SK-N-SH (cell line): ENCODE results near the gene HUS1. TPM values are rescaled to one million over a fixed set of nuclear protein-coding genes. Genes with fewer than 3 reads are reported as not detected.

Experiments
- CTCF ChIA-PET: fragments of 300-600, 350-600 bp; formaldehyde crosslinking; extraction: SDS; loops from one replicate; lab custom pipeline; 2021; lab: Yijun Ruan, JAX
- POLR2A ChIA-PET: fragments of 350-600 bp; sonication (Branson Sonifier 250); formaldehyde crosslinking; extraction: SDS; loops from one replicate; lab custom pipeline; 2020; ENCODE audit warnings: antibody characterized with exemption, inconsistent platforms; lab: Yijun Ruan, JAX
- DNase-seq: peaks from one replicate; pipeline ENCODE4 v3.0.0; 2012
- H2AFZ ChIP-seq: fragments of 200-600 bp; sonication (generic); 2 replicates; pipeline ENCODE4 v1.8.1; 2016; ENCODE audit warnings: antibody characterized with exemption, mild to moderate bottlenecking, low read depth
- H3F3A ChIP-seq: fragments of 200-600 bp; sonication (generic); replicated peaks from 2 replicates; pipeline ENCODE3; 2016; ENCODE audit warnings: antibody characterized with exemption, mild to moderate bottlenecking; ENCODE audit not compliant: insufficient read depth
- H3K27ac ChIP-seq, 2 experiments: fragments of 200-500 bp in 1 of 2; fragments of 200-600 bp in 1 of 2; sonication (Bioruptor generic) in 1 of 2; sonication (generic), shearing (Covaris generic) in 1 of 2; 2 replicates each; pipeline versions ENCODE4 v1.5.1 to v1.6.1; 2014 to 2016; ENCODE audit warnings: low read depth in 2 of 2, inconsistent platforms in 1 of 2, low read length in 1 of 2, mild to moderate bottlenecking in 1 of 2, mixed read lengths in 1 of 2
- H3K27me3 ChIP-seq: fragments of 200-600 bp; sonication (generic), shearing (Covaris generic); 2 replicates; pipeline ENCODE4 v1.6.1; 2016; ENCODE audit warnings: mixed run types; ENCODE audit not compliant: insufficient read depth
- H3K36me3 ChIP-seq, 2 experiments: fragments of 200-500 bp in 1 of 2; fragments of 200-600 bp in 1 of 2; sonication (Bioruptor generic) in 1 of 2; sonication (generic) in 1 of 2; replicated peaks in 1 of 2; 2 replicates each; pipeline versions ENCODE3 to v1.5.1; 2014 to 2016; ENCODE audit warnings: low read length in 1 of 2, mild to moderate bottlenecking in 1 of 2; ENCODE audit not compliant: insufficient read depth in 2 of 2, control insufficient read depth in 1 of 2
- H3K4me1 ChIP-seq, 2 experiments: fragments of 200-500 bp in 1 of 2; fragments of 200-600 bp in 1 of 2; sonication (Bioruptor generic) in 1 of 2; sonication (generic), shearing (Covaris generic) in 1 of 2; 2 replicates each; pipeline versions ENCODE4 v1.5.1 to v1.6.1; 2014 to 2016; ENCODE audit warnings: low read depth in 1 of 2, low read length in 1 of 2, mixed run types in 1 of 2; ENCODE audit not compliant: insufficient read depth in 2 of 2, control insufficient read depth in 1 of 2
- H3K4me2 ChIP-seq: fragments of 200-600 bp; sonication (generic), shearing (Covaris generic); 2 replicates; pipeline ENCODE4 v1.6.1; 2017; ENCODE audit warnings: mixed run types
- H3K4me3 ChIP-seq, 2 experiments: fragments of 200-500 bp in 1 of 2; fragments of 200-600 bp in 1 of 2; sonication (Bioruptor generic) in 1 of 2; sonication (generic), shearing (Covaris generic) in 1 of 2; 2 replicates each; pipeline versions ENCODE4 v1.5.1 to v1.8.1; 2014 to 2016; ENCODE audit warnings: low read depth in 2 of 2, inconsistent platforms in 1 of 2, low read length in 1 of 2, mild to moderate bottlenecking in 1 of 2, mixed read lengths in 1 of 2, moderate library complexity in 1 of 2
- H3K79me2 ChIP-seq: fragments of 200-600 bp; sonication (generic); 2 replicates; pipeline ENCODE4 v1.8.1; 2017; ENCODE audit warnings: mild to moderate bottlenecking; ENCODE audit not compliant: insufficient read depth
- H3K9ac ChIP-seq: fragments of 200-600 bp; sonication (generic); 2 replicates; pipeline ENCODE4 v1.6.1; 2017; ENCODE audit warnings: mixed run types
- H3K9me2 ChIP-seq: fragments of 200-600 bp; sonication (generic); 2 replicates; pipeline ENCODE4 v1.6.1; 2017; ENCODE audit warnings: mixed run types
- H3K9me3 ChIP-seq: fragments of 200-600 bp; sonication (generic); 2 replicates; pipeline ENCODE4 v1.6.1; 2017; ENCODE audit warnings: mixed run types, mild to moderate bottlenecking, moderate library complexity
- H4K20me1 ChIP-seq: fragments of 200-600 bp; sonication (generic); 2 replicates; pipeline ENCODE4 v1.6.1; 2017; ENCODE audit warnings: mild to moderate bottlenecking, mixed run types; ENCODE audit not compliant: insufficient read depth
- CHD2 ChIP-seq: fragments of 150-350 bp; IDR thresholded peaks from 2 replicates; pipeline ENCODE4 v1.6.1; 2018; ENCODE audit warnings: low read length; ENCODE audit not compliant: partially characterized antibody
- EP300 ChIP-seq, 2 experiments: IDR thresholded peaks; 2 replicates each; pipeline versions ENCODE4 v1.4.0 to v1.6.1; 2012; ENCODE audit warnings: borderline replicate concordance in 1 of 2, low read depth in 1 of 2, low read length in 1 of 2
- EZH2phosphoT487 ChIP-seq: fragments of 200-600 bp; sonication (generic); IDR thresholded peaks from 2 replicates; pipeline ENCODE4 v1.6.1; 2017; ENCODE audit warnings: low read depth, mixed run types, mild to moderate bottlenecking, antibody characterized with exemption, moderate library complexity, borderline replicate concordance
- FOXJ3 ChIP-seq: sonication (generic); formaldehyde crosslinking; IDR thresholded peaks from 2 replicates; pipeline ENCODE4 v1.5.1; 2020; ENCODE audit warnings: mild to moderate bottlenecking, missing genetic modification reagents
- JUND ChIP-seq: IDR thresholded peaks from 2 replicates; pipeline ENCODE4 v1.4.0; 2012
- MEF2A ChIP-seq: IDR thresholded peaks from 2 replicates; pipeline ENCODE4 v1.4.0; 2012; ENCODE audit warnings: low read depth, borderline replicate concordance
- NFIC ChIP-seq: IDR thresholded peaks from 2 replicates; pipeline ENCODE4 v1.4.0; 2012; ENCODE audit warnings: borderline replicate concordance
- RCOR1 ChIP-seq: fragments of 150-350 bp; IDR thresholded peaks from 2 replicates; pipeline ENCODE4 v1.6.1; 2017; ENCODE audit warnings: antibody characterized with exemption, low read length
- RFX5 ChIP-seq: IDR thresholded peaks from 2 replicates; pipeline ENCODE4 v1.6.1; 2012; ENCODE audit warnings: mild to moderate bottlenecking, improper control_type of control experiment, low read length
- RXRA ChIP-seq: IDR thresholded peaks from 2 replicates; pipeline ENCODE4 v1.4.0; 2012; ENCODE audit warnings: low read depth, mild to moderate bottlenecking, borderline replicate concordance
- TAF1 ChIP-seq: IDR thresholded peaks from 2 replicates; pipeline ENCODE4 v1.6.1; 2012; ENCODE audit warnings: low read depth, mild to moderate bottlenecking, low read length, moderate library complexity, borderline replicate concordance
- TCF12 ChIP-seq: IDR thresholded peaks from 2 replicates; pipeline ENCODE4 v1.4.0; 2012
- TEAD4 ChIP-seq: IDR thresholded peaks from 2 replicates; pipeline ENCODE4 v1.4.0; 2012; ENCODE audit warnings: mild to moderate bottlenecking, borderline replicate concordance; ENCODE audit not compliant: insufficient read depth
- WGBS: methylation state at CpG from one replicate; pipeline ENCODE4 v1.1.6; 2017; ENCODE audit warnings: low lambda C conversion rate; 5-methylcytosine and 5-hydroxymethylcytosine counted together
- polyA plus RNA-seq, 3 experiments: library from polyadenylated mRNA; depleted of rRNA; stranded (reverse); fragments of >200 nt; gene quantifications; 2 replicates each; pipeline ENCODE4 v1.2.3, GENCODE V29; 2012
- TF ChIP-seq, protein P1 (sequence below): IDR thresholded peaks from 2 replicates; pipeline ENCODE4 v1.4.0; 2012; ENCODE audit warnings: low read depth
- TF ChIP-seq, protein P2 (sequence below): IDR thresholded peaks from 2 replicates; pipeline ENCODE4 v1.4.0; 2012; ENCODE audit warnings: low read depth, borderline replicate concordance
- TF ChIP-seq, protein P3 (sequence below): fragments of 150-350 bp; IDR thresholded peaks from 2 replicates; pipeline ENCODE4 v1.6.1; 2016; ENCODE audit warnings: mild to moderate bottlenecking, low read depth, low read length

Gene HUS1
- polyA plus RNA-seq, 1 of the 3 experiments (the other 2 are of a cell fraction), result 17.8 TPM

DNA sequence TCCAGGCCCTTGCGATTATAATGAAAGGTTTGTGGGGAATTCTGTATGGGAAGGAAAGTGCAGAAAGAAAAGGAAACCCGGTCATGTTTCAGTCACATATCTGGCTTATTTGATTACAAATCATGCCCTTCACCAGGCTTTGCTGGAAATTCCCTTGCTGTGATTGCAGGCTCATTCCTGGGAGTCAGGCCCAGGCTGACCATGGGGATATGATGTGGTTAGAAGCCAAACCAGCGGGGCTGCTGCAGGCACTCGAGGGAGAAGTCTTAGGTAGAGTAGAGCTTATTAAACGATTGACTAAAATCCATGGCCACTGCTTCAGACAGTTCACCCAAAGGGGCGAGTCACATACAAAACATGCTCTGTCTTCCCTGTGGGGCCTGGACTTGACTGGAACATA lies 47.4 kb downstream of the HUS1 start:
- no peak overlapping the region for H3K9ac ChIP-seq
- H3K4me2 ChIP-seq, result no peak overlapping the region
- H3F3A ChIP-seq, result no peaks in the 10 kb centered on the region
- H2AFZ ChIP-seq, result no peak overlapping the region
- H3K4me1 ChIP-seq, result peaks cover 4 to 12% of the 10 kb centered on the region in 2 experiments; a peak in 2 of 4 replicates
- no peaks in the 10 kb centered on the region for H3K36me3 ChIP-seq
- TF ChIP-seq CHD2 (no peak), TEAD4 (no peak), FOXJ3 (CRISPR knock-in tag) (no peak), JUND (no peak), RFX5 (no peak), RXRA (no peak), RCOR1 (no peak), EP300 (IDR thresholded peaks at IDR 0.05; ENCODE audit: borderline replicate concordance in 1 of 2, low read depth in 1 of 2, low read length in 1 of 2) (no peak), TCF12 (no peak)
- H3K79me2 ChIP-seq, result no peaks in the 10 kb centered on the region
- ChIA-PET POLR2A (no interaction called here), CTCF (interaction anchor here (1.6 to 8.2 kb wide), 4 partner anchors 8 to 178 kb away, joined by 4 to 58 read pairs (median 18); no protein-coding TSS in a partner anchor)
- no peaks in the 10 kb centered on the region for H4K20me1 ChIP-seq
- 61% methylated on average over 6 of the region's 6 CpGs for WGBS
- DNase-seq, result no peak
- no peaks in the 10 kb centered on the region for H3K27me3 ChIP-seq
- H3K9me3 ChIP-seq, result no peaks in the 10 kb centered on the region
- H3K27ac ChIP-seq, result no peak overlapping the region
- no peaks in the 10 kb centered on the region for H3K9me2 ChIP-seq
- no peak overlapping the region for H3K4me3 ChIP-seq

DNA sequence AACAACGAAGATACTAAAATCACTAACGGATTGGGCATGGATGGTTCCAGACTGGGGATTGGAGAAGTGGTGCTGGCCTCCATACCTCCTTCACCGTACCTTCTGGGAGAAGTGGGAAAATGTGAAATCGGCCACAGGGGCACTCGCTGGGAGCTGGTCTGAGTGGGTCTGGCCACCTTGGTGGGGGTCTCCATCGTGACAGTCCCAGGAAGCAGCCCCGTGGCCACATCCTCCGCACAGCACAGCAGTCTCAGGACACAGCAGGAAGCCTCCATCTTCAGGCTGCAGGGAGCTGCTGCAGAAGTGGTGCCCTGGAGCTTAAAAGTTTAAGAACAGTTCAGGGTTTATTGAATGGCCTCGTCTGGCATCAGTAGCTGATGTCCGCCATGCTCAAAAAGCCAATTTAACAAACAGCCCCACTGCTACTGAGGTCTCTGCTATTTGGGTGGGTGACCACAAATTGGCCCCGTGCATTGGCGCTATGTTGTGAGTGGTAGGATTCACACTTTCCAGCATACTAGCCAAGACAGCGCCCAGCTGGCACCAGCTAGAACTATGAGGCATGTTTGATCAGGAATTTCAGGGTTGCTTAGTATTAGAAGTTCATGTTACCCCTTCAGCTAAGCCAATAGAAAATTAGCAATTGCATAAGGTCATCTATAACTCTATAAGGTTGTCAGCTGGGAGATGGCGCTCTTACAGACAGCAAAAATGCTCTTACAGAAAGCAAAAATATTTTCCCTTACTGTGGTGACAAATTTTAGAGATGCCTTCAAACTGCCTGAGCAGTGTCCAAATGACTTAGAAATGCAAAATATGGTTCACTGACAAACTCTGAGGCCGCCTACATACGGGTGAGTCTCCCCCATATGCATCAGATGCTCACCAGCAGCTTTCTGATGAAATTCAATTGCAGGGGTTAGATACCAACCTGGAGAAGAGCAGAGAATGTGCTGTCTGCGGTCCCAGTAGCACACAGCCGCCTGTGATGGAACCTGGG lies 48.1 kb downstream of the HUS1 start:
- H3K27ac ChIP-seq, result no peak overlapping the region
- H3K4me2 ChIP-seq, result no peak overlapping the region
- no peak overlapping the region for H3K9ac ChIP-seq
- H3K4me3 ChIP-seq, result no peak overlapping the region
- H3K27me3 ChIP-seq, result no peaks in the 10 kb centered on the region
- no peaks in the 10 kb centered on the region for H3K36me3 ChIP-seq
- ChIA-PET POLR2A (no interaction called here), CTCF (interaction anchor here (1.6 to 8.2 kb wide), 4 partner anchors 8 to 179 kb away, joined by 4 to 58 read pairs (median 22); no protein-coding TSS in a partner anchor)
- H2AFZ ChIP-seq, result no peak overlapping the region
- H3K9me2 ChIP-seq, result no peaks in the 10 kb centered on the region
- 89% methylated on average over 18 of the region's 18 CpGs for WGBS
- no peaks in the 10 kb centered on the region for H4K20me1 ChIP-seq
- H3K79me2 ChIP-seq, result no peaks in the 10 kb centered on the region
- H3K9me3 ChIP-seq, result no peaks in the 10 kb centered on the region
- no peak for DNase-seq
- TF ChIP-seq, protein P1, sequence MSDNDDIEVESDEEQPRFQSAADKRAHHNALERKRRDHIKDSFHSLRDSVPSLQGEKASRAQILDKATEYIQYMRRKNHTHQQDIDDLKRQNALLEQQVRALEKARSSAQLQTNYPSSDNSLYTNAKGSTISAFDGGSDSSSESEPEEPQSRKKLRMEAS, result no peak
- TF ChIP-seq MEF2A (no peak), JUND (no peak), FOXJ3 (CRISPR knock-in tag) (no peak), RCOR1 (no peak), EZH2phosphoT487 (no peak), RXRA (no peak), NFIC (no peak), EP300 (IDR thresholded peaks at IDR 0.05; ENCODE audit: borderline replicate concordance in 1 of 2, low read depth in 1 of 2, low read length in 1 of 2) (no peak), TEAD4 (no peak), TAF1 (no peak)
- TF ChIP-seq, protein P2, sequence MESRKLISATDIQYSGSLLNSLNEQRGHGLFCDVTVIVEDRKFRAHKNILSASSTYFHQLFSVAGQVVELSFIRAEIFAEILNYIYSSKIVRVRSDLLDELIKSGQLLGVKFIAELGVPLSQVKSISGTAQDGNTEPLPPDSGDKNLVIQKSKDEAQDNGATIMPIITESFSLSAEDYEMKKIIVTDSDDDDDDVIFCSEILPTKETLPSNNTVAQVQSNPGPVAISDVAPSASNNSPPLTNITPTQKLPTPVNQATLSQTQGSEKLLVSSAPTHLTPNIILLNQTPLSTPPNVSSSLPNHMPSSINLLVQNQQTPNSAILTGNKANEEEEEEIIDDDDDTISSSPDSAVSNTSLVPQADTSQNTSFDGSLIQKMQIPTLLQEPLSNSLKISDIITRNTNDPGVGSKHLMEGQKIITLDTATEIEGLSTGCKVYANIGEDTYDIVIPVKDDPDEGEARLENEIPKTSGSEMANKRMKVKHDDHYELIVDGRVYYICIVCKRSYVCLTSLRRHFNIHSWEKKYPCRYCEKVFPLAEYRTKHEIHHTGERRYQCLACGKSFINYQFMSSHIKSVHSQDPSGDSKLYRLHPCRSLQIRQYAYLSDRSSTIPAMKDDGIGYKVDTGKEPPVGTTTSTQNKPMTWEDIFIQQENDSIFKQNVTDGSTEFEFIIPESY, result no peak
- TF ChIP-seq, protein P3, sequence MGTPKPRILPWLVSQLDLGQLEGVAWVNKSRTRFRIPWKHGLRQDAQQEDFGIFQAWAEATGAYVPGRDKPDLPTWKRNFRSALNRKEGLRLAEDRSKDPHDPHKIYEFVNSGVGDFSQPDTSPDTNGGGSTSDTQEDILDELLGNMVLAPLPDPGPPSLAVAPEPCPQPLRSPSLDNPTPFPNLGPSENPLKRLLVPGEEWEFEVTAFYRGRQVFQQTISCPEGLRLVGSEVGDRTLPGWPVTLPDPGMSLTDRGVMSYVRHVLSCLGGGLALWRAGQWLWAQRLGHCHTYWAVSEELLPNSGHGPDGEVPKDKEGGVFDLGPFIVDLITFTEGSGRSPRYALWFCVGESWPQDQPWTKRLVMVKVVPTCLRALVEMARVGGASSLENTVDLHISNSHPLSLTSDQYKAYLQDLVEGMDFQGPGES, result no peak
- H3K4me1 ChIP-seq, result peaks cover 4 to 7% of the 10 kb centered on the region in 2 experiments; a peak in 2 of 4 replicates
- no peaks in the 10 kb centered on the region for H3F3A ChIP-seq
